A549 (cell line): ENCODE data around the gene TCEA2.

ENCODE experiments used
- CHD2 ChIP-seq: fragments of 150-350 bp; IDR thresholded peaks from 2 replicates; pipeline ENCODE4 v1.6.1; 2014; ENCODE audit warnings: low read length; ENCODE audit not compliant: partially characterized antibody
- EP300 ChIP-seq, 2 experiments: fragments of >200 bp; sonication (Bioruptor Twin); formaldehyde crosslinking; IDR thresholded peaks; 2 replicates in 1 of 2; 3 replicates in 1 of 2; pipeline ENCODE4 v1.6.1; 2016 to 2017
- HEYL ChIP-seq: fragments of 250-450 bp; sonication (Bioruptor Pico); IDR thresholded peaks from 2 replicates; pipeline ENCODE4 v1.8.0; 2021; ENCODE audit warnings: mild to moderate bottlenecking, moderate library complexity
- NFE2L2 ChIP-seq: fragments of 150-350 bp; conservative IDR thresholded peaks from 2 replicates; pipeline ENCODE4 v1.6.1; 2014; ENCODE audit warnings: low read length
- PBX3 ChIP-seq: IDR thresholded peaks from 2 replicates; pipeline ENCODE4 v1.6.1; 2012
- TF ChIP-seq, protein P1 (sequence below): fragments of >200 bp; sonication (Bioruptor Twin); formaldehyde crosslinking; IDR thresholded peaks from 3 replicates; pipeline ENCODE4 v1.5.1; 2016
- TF ChIP-seq, protein P2 (sequence below): fragments of 200-600 bp; sonication (generic); IDR thresholded peaks from 2 replicates; pipeline ENCODE4 v1.6.1; 2016; ENCODE audit warnings: antibody characterized with exemption, mild to moderate bottlenecking, moderate library complexity

- TF ChIP-seq, protein P1, sequence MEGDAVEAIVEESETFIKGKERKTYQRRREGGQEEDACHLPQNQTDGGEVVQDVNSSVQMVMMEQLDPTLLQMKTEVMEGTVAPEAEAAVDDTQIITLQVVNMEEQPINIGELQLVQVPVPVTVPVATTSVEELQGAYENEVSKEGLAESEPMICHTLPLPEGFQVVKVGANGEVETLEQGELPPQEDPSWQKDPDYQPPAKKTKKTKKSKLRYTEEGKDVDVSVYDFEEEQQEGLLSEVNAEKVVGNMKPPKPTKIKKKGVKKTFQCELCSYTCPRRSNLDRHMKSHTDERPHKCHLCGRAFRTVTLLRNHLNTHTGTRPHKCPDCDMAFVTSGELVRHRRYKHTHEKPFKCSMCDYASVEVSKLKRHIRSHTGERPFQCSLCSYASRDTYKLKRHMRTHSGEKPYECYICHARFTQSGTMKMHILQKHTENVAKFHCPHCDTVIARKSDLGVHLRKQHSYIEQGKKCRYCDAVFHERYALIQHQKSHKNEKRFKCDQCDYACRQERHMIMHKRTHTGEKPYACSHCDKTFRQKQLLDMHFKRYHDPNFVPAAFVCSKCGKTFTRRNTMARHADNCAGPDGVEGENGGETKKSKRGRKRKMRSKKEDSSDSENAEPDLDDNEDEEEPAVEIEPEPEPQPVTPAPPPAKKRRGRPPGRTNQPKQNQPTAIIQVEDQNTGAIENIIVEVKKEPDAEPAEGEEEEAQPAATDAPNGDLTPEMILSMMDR, result no peak
- TF ChIP-seq, protein P2, sequence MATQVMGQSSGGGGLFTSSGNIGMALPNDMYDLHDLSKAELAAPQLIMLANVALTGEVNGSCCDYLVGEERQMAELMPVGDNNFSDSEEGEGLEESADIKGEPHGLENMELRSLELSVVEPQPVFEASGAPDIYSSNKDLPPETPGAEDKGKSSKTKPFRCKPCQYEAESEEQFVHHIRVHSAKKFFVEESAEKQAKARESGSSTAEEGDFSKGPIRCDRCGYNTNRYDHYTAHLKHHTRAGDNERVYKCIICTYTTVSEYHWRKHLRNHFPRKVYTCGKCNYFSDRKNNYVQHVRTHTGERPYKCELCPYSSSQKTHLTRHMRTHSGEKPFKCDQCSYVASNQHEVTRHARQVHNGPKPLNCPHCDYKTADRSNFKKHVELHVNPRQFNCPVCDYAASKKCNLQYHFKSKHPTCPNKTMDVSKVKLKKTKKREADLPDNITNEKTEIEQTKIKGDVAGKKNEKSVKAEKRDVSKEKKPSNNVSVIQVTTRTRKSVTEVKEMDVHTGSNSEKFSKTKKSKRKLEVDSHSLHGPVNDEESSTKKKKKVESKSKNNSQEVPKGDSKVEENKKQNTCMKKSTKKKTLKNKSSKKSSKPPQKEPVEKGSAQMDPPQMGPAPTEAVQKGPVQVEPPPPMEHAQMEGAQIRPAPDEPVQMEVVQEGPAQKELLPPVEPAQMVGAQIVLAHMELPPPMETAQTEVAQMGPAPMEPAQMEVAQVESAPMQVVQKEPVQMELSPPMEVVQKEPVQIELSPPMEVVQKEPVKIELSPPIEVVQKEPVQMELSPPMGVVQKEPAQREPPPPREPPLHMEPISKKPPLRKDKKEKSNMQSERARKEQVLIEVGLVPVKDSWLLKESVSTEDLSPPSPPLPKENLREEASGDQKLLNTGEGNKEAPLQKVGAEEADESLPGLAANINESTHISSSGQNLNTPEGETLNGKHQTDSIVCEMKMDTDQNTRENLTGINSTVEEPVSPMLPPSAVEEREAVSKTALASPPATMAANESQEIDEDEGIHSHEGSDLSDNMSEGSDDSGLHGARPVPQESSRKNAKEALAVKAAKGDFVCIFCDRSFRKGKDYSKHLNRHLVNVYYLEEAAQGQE, result no peak
- TF ChIP-seq CHD2 (no peak), EP300 (IDR thresholded peaks at IDR 0.05) (no peak), HEYL (CRISPR knock-in tag) (no peak), PBX3 (no peak), NFE2L2 (no peak)
Measured at GRCh38 chr20:64045346-64046011, 17.5 kb upstream of the TCEA2 start.
